GM21526 (cell line): ENCODE data around the gene GFRA4.

Source experiments
- ATAC-seq: cut with Tn5 transposase; IDR thresholded peaks from one replicate; pipeline ENCODE4 v1.9.1; 2021; ENCODE audit warnings: moderate library complexity; ENCODE audit not compliant: unreplicated experiment, low FRiP score

GFRA4 gene

DNA sequence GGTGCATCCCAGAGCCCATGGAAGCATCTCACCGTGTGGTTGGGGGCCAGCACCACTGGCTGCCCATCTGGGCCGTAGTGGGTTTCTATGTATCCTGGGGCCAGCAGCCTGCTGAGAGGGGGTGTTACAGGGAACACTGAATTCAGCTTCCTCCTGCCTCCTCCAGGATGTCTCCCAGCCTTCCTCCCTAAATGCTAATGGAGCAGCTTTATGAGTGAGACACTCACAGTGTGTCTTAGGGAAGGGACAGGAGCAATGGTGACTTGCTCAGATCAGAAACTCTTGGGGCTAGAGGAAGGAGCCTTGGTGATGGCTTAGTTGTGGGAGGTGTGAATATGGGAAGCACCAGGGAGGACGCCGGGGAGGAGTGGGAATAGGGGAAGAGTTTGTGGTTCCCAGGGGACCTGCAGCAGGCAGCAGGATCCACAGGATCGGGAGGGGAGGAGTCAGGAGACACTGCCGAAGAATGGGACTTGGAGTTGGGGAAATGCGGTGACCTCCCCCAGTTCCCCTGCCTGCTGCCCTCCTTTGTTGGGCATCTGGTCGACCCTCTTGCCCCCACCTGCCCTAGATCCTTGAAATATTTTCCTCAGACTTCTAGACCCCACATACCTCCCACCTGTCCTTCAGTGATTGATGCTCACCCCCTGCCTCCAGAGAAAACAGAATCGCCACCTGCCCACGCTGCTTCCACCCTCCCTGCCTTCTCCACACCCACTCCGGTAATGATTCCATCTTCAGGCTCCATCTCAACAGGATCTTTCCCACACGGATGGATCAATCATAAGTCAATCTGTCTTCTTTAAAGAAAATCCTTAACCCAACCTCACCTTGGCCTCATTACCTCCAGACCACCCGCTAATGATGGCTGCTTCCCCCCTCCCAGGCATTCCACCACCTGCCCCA is 12.0 kb upstream of the GFRA4 start:
- ATAC-seq, result no peak

DNA sequence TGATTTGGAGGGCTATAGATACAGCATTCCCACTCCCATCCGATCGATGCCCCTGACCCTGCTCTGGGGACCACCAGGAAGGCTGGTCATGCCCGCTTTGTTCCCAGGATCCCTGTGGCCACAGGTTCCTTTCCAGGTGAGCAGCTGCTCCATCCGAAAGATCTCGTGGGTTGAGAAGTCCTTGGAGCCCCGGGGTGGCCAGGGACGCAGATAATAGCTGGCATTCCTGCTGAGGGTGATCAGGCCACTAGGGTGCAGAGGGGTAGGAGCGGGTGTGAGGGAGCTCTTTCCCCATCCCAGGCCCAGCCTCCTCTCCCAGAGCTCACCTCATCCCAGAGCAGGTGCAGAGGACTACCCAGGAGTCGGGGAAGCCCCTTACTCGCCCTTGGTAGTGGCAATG is 11.2 kb upstream of the GFRA4 start:
- ATAC-seq, result no peak

DNA sequence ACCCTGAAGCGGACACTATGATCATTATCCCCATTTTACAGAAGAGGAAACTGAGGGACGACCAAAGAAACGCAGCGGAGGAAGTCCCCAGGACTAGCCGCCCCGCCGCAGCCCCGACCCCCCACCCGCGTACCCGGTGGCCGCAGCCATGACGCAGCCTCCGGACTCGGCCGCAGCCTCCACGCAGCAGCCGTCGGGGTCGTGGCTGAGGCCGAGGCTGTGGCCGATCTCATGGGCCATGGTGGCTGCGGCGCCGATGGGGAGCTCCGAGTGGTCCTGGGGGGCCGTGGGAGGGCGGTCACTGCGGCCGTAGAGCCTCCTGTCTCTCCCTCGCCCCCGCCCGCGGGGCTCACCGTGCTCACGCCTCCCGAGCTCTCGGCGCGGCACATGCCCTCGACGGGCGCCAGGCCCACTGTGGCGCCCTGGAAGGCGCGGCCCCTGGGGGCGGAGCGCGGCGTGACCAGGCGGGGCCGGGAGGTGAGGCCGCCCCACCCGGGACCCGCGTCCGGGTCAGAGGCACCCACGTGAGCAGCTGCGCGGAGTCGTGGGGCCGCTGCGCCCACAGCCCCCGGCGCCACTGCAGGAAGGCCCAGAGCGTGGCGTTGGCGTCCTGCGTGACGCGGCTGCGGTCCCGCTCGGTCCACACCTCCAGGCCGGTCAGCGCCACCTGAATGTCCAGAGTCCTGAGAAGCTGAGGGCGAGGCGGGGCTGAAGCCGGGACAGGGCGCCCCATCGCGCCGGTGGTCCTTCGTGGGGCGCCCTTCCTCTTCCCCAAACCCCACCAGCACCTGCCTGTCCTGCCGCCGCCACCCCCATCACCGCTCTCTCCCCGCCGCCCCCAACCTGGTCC is 10.2 kb upstream of the GFRA4 start:
- no peak for ATAC-seq

DNA sequence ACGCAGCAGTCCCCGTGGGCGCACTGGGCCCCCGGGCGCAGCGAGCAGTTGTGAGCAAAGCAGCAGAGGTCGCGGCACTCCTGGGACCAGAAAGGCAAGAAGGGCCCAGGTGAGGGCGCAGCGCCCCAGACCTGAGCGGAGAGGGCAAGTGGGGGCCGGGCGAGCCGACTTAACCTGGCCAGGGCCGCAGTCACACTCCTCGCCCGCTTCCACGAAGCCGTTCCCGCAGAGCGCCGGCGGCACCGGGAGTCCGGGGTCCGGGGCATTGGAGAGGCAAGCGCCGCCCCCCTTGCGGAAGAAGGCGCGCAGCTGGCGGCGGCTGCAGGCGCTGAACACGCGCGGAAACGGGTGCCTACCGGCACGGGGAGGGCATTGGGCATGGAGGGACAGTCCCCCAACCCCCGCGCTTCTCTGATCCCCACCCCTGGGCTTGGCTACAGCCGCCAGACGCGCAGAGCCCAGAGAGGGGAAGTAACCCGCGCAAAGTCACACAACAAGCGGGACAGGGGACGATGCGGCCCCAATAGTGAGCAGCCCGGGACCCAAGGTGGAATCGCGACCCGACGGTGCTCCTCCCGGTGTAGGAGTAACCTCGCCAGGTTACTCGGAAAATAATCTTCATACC is 9.5 kb upstream of the GFRA4 start:
- no peak for ATAC-seq

DNA sequence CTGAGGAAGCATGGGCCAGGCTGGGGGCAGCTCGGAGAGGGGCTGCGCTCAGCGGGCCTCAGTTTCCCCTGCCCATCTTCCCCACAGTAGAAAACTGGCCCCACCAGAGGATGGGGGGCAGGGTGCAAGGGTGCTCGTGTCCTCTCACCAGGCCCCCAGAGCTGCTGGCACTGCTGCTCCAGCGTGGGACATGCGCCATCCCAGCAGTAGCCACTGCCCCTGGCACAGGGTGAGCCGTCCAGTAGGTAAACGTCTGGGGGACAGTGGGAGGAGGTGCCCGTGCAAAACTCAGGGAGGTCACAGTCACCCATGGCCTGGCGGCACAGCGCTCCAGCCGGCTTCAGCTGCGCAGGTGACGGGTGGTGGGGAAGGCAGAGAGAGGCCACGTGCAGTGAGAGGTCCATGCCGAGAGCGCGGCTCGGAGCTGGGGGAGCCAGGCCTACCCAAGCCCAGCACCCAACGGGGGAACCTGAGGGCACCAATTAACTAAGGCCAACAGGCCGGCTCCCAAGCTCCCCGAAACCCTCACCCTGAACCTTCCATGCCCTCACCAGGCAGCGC is 8.9 kb upstream of the GFRA4 start:
- no peak for ATAC-seq

DNA sequence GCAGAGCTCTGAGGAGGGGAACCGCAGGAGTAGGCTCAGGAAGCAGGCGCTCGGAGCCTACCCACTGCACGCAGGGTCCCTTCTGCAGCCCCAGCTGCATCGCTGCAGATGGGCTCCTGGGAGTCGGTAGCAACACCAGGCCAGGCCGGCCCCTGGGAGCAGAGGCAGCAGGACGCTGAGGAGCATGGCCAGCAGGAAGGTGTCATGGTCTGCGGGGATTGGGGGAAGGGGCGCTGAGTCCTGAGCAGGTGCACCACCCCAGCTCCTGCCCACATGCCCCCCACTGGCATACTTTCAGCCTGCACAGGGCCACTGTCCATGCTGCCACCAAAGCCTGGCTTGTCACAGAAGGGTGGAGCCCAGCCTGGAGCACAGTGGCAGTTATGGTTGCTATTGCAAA is 7.7 kb upstream of the GFRA4 start:
- no peak for ATAC-seq

DNA sequence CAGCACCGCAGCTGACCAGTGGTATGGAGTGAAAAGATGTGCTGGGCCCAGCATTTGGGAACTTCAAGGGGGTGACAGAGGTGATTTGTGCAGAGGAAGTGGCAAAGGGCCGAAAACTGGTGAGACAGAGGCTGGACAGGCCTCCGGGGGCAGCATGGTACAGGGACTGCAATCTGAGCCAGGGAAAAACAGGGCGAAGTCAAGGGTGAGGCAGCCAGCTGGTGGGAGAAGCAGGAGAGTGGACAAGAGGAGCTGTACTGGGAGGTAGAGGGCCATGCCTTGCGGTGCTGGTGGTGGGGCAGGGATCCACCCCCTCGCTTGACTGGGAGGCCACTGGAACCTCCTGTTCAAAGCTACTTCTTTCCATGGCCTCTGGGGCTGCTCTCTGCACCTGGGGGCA is 7.3 kb upstream of the GFRA4 start:
- no peak for ATAC-seq

DNA sequence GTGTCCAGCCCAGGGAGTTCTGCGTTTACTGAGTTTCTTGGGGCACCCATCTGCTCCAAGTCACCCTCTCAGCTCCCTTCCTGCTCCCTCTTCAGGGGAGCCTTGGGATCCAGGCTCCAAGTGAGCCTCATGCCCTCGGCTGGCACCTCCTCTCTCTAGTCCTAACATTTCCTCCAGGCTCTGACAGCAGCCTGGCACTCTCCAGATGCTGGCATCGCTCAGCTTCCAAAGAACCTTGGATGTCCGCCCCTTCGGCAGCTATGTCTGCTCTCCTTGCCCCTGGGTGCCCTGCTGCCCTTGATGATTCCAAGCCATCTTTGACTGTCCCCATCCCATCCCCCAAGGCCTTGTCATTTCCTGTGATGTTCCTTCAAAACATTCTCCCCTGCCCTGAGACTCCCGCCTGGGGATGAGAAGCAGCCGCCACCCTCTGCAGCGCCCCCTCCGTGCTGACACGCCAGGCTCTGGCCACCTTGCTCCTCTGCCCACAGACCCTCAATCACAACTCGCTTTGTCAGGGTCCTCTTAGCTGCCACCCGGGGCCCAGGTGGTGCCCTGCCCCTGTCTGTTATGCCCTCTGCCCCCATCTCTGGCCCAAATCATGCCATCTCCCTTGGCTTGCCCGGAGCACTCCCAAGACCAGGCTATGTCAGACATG is 6.6 kb upstream of the GFRA4 start:
- ATAC-seq, result no peak

DNA sequence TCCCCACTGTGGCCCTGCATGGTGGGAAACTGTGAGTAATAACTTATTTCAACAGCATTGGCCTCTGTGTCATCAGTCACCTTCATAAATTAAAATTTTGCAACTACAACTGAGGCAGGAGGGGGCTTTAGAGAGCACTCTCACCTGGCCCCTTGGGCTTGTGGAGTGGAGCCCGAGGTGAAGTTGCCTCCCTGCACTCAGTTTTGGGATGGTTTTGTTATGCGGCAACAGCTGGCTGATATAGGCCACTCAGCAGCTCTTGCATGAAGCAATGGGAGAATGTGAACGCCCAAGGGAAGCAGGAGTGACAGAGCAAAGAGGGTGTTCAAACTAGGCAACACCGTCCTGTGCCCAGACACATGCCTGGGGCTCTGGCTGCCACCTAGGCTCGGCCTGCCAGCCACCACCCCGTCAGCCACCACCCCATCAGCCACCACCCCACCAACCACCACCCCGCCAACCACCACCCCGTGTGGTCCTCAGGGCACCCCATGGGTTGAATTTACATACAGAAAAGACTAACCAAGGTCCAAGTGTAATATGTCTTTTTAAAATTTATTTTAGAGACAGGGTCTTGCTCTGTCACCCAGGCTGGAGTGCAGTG is 4.3 kb upstream of the GFRA4 start:
- no peak for ATAC-seq

DNA sequence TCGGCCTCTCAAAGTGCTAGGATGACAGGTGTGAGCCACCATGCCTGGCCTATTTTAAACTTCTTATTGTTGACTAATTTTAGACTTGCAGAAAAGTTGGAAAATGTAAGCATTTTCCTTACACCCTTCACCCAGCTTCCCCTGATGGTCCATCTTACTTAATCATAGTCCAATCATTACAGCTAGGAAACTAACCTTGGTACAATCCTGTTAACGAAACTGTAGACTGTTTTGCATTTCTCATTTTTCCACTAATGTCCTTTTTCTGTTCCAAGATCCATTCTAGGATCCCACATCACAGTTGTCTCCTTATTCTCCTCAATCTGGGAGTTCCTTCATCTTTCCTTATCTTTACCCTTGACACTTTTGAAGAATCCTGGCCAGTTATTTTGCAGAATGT is 659 bp upstream of the GFRA4 start:
- no peak for ATAC-seq

DNA sequence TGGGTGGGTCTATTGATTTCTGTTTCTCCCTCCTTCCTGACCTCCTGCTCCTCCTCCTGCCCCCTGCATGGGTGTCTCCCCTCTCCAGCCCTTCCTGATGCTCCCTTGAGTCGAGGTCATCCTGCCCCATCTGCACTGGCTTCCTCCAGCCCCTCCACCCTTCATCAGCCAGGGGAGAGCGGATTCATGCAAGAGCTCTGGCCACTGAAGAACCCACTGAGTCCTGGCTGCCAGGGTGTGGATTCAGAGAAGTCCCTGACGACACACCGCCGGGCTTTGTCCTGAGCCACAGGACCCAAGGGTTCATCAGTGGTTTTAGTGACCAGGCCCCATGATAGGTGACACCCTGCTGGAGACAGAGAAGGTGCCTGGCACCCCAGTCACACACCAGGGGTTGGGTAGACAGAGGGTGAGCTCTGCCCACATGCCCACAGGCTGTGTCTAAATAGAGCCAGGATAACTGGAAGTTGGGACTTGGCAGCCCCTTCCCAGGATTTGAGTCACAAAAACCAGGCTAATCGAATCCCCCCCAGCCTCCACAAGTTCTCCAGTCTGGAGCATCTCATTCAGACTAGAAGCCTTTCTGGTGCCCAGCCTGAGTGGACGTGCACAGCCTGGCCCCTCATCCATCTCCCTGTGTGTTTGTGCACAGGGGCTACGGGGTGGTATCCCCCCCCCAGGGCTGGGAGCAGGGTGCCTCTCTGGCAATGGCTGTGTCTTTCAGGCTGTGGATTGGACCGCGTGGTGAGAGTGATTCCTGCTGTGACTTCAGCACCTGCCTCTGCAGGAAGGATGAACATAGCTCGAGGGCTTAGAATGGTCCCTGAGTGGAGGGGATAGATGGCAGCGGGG is 1.2 kb downstream of the GFRA4 start:
- no peak for ATAC-seq

DNA sequence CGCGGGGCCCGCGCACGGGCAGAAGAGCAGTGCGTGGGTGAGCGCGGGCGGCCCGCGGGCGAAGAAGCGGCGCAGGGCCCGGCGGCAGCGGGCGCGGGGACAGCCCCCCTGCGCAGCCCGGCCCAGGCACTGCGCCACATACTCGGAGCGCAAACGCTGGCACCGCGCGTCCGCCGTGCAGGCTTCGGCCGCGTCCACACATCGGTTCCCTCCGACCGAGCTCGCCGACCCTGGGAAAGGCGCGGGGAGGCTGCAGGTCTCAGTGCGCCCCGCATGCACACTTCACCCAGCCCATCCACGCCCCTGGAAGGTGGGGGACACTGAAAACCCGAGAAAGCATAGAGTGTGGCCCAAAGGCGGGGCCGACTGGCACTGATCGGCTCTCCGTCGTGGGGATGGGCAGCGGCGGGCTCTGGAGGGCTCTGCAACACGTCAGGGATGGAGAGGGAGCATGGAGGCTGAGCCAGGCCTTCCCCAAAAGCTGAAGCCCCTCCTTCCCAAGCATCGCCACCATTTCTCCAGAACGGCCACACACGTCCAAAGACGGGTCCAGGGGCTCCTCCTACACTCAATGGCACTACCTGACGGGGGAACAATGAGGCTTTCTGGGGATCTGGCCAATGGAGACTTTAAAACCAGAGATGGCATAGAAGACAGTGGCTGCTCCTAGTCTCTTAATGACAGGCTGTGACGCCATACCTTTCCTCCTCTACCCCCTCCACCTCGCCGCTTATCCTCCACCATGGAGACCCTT is 2.0 kb downstream of the GFRA4 start:
- ATAC-seq, result no peak

DNA sequence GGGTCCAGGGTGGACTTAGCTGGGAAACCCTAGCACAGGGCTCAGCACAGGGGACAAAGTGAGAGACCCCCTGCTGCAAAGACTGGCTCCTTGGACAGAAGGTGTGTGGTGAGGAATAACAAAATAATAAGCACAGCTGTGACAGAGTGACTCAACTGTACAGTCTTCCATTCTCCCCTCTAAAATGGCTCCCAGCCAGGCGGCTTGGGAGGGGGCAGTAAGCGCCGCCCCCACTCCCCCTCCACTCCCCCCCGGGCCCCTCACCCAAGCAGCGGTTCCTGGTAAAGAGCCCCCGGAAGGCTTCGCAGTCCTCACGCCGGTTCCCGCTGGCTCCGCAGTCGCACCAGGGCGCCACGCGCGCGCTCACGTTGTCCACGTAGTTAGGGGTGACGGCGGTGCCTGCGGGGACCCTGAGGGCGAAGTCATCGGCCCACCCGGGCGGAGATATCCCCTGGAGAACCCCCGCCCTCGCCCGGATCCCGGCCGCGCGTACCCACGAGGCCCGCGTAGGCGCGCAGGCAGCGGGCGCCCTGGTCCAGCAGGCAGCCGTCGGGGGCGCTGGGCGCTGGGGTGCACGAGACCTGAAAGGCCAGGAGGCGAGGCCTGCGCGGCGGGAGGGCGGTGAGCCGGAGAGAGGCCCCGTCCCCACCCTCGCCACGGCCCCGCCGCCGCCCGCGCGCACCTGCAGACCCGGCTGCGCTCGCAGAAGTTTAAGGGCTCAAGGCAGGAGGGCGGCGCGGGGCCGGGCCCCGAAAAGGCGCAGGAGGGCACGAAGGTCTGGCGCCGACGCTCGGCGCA is 2.7 kb downstream of the GFRA4 start:
- no peak for ATAC-seq

DNA sequence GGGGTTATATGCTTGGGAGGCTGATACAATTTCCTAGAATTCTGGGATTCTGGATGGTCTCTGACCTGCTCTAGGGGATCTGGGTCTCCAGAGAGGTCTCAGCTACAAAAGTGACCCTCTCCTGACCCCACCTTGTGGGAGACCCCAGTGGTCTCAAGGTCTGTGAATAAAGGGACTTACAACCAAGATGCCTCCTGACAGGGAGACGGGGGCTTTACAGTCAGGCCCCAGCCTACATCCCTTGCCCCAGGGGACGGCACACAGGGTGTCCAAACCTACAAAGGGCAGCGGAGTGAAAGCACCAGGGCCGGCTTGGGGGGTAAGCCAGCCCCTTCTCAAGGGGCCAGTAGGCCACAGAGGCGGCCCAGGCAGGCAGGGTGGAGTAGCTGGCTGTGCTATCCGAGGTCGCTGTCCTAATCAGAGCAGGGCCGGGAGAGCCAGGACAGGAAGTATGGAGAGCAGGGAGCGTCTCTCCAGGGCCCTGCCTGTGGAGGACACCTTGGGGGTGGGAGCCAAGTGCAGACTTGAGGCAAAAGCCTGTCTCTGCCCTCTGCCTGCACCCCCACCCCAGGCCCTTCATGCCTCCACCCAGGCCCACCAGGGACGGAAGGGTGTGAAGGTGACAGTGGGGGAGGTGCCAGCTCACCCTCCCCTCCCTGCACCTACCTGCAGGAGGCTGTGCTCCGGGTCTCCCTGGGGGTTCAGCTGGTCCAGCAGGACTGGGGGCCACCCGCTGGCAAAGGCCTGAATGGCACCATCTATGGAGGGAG is 3.5 kb downstream of the GFRA4 start:
- no peak for ATAC-seq

DNA sequence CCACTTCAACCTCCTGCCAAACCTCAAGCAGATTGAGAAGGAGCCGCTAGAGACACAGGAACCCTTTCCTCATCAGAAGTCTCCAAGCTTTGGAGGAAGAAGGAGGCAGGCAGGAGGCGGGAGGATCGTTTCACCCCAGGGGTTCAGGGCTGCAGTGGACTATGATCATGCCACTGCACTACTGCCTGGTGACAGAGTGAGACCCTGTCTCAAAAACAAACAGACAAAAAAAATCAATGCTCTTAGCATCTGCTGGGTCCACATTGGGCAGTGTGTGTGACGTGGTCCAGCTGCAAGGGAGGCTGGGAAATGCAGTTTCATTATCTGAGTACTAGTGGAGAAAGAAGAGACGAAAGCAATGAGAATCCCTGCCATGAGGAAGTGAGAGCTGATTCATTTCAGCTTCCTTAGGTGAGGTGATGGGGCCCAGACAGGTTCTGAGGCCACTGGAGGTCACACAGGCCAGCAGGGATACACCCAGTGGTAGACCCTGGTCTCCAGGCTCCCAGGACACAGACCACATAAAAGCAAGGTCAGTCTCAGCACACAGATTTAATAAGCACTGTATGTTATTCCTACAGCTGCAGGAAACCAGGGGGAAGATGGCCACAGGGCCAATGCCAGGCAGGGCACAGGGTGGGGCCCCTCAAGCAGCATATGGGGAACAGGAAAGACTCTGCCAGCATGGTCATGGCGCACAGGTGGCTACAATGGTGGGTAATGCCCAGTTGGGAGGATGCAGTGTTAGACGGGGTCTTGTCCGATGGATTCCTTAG is 4.3 kb downstream of the GFRA4 start:
- peak; percentile 90 for ATAC-seq

DNA sequence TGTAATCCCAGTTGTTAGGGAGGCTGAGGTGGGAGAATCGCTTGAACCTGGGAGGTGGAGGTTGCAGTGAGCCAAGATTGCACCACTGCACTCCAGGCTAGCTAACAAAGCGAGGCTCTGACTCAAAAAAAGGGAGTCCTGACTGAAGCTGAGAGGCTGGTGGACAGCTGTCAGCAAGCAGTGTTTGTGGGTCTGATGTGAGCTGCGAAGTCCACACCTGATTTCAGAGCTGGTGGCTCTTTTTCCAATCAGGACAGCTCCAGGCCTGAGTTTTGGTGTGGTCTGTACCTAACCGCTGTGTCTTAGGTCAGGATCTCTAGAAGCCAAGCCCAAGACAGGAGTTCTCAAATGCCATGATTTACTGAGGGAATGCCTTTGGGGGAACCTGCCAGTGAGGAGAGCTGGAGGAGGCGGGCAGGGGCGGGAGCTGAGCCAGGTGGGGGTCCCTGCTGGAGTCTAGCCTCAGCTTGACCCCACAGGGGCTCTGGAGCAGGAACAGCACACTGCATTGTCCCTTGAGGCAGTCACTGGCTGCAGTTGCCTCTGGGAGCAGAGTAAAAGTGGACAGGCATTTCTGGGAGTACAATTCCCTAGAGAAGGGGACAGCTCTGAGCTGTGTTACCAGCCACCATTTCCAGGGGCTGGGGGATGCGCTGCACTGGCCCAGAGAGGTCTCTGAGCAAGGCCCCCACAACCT is 5.0 kb downstream of the GFRA4 start:
- ATAC-seq, result no peak
